HUES6 (cell line): Measurements from ENCODE around the gene CAST.

Source experiments
- H3K27ac ChIP-seq: 2 replicates; pipeline ENCODE4 v1.7.0; 2013; ENCODE audit warnings: low read depth, mild to moderate bottlenecking, low read length, inconsistent platforms
- H3K27me3 ChIP-seq: 2 replicates; pipeline ENCODE4 v1.6.1; 2013; ENCODE audit warnings: low read length; ENCODE audit not compliant: control insufficient read depth, insufficient read depth
- H3K36me3 ChIP-seq: 2 replicates; pipeline ENCODE4 v1.6.1; 2013; ENCODE audit warnings: low read length; ENCODE audit not compliant: control insufficient read depth, insufficient read depth
- H3K4me1 ChIP-seq: 2 replicates; pipeline ENCODE4 v1.6.1; 2013; ENCODE audit warnings: low read length; ENCODE audit not compliant: control insufficient read depth, insufficient read depth
- H3K4me3 ChIP-seq: 2 replicates; pipeline ENCODE4 v1.5.1; 2013; ENCODE audit warnings: low read depth, low read length
- H3K9ac ChIP-seq: one replicate; pipeline ENCODE4 v1.6.1; 2013; ENCODE audit warnings: mild to moderate bottlenecking, low read length
- H3K9me3 ChIP-seq: 2 replicates; pipeline ENCODE4 v1.6.1; 2013; ENCODE audit warnings: low read depth, low read length; ENCODE audit not compliant: control insufficient read depth, insufficient read depth

Gene CAST

GRCh38 chr5:96808541-96808828, 146.3 kb downstream of the CAST start:
- H3K4me3 ChIP-seq, result peak overlapping the region; percentile 83
- H3K9me3 ChIP-seq, result no peaks in the 10 kb centered on the region
- H3K9ac ChIP-seq, result peak overlapping the region; percentile 10
- H3K27me3 ChIP-seq, result peaks cover 7% of the 10 kb centered on the region; the same call in 1 of the 2 replicates
- peaks cover 12% of the 10 kb centered on the region; the same call in 1 of the 2 replicates for H3K4me1 ChIP-seq
- H3K27ac ChIP-seq, result no peak overlapping the region
- no peaks in the 10 kb centered on the region for H3K36me3 ChIP-seq

GRCh38 chr5:96808868-96809558, 146.8 kb downstream of the CAST start:
- no peaks in the 10 kb centered on the region for H3K36me3 ChIP-seq
- peaks cover 12% of the 10 kb centered on the region; the same call in 1 of the 2 replicates for H3K4me1 ChIP-seq
- no peak overlapping the region for H3K27ac ChIP-seq
- no peak overlapping the region for H3K9ac ChIP-seq
- no peak overlapping the region for H3K4me3 ChIP-seq
- H3K27me3 ChIP-seq, result peaks cover 7% of the 10 kb centered on the region; the same call in 1 of the 2 replicates
- no peaks in the 10 kb centered on the region for H3K9me3 ChIP-seq

- no peak overlapping the region for H3K27ac ChIP-seq
These were observed 147.7 kb downstream of the CAST start for GRCh38 chr5:96809921-96810320.

GRCh38 chr5:96812851-96813250, 150.7 kb downstream of the CAST start:
- H3K9me3 ChIP-seq, result no peaks in the 10 kb centered on the region
- no peak overlapping the region for H3K4me3 ChIP-seq
- no peaks in the 10 kb centered on the region for H3K36me3 ChIP-seq
- H3K27ac ChIP-seq, result no peak overlapping the region
- no peak overlapping the region for H3K9ac ChIP-seq
- 0 out of 2 replicates have a peak, but pooled peaks cover 2% of the 10 kb centered on the region for H3K27me3 ChIP-seq
- peaks cover 10% of the 10 kb centered on the region for H3K4me1 ChIP-seq

More at GRCh38 chr5:96809921-96810320, 147.7 kb downstream of the CAST start:
- Histone ChIP-seq H3K36me3 (no peaks in the 10 kb centered on the region), H3K4me1 (peaks cover 12% of the 10 kb centered on the region; the same call in 1 of the 2 replicates), H3K9me3 (no peaks in the 10 kb centered on the region), H3K9ac (no peak overlapping the region), H3K4me3 (no peak overlapping the region), H3K27me3 (peaks cover 7% of the 10 kb centered on the region; the same call in 1 of the 2 replicates)

- Histone ChIP-seq H3K36me3 (no peaks in the 10 kb centered on the region), H3K9me3 (no peaks in the 10 kb centered on the region), H3K9ac (no peak overlapping the region), H3K4me3 (no peak overlapping the region), H3K4me1 (peaks cover 10% of the 10 kb centered on the region), H3K27ac (no peak overlapping the region), H3K27me3 (0 out of 2 replicates have a peak, but pooled peaks cover under 1% of the 10 kb centered on the region)
These were observed 151.9 kb downstream of the CAST start for GRCh38 chr5:96814041-96814440.

GRCh38 chr5:96816411-96816939, 154.3 kb downstream of the CAST start:
- H3K9me3 ChIP-seq, result no peaks in the 10 kb centered on the region
- H3K4me1 ChIP-seq, result peaks cover 17% of the 10 kb centered on the region
- no peaks in the 10 kb centered on the region for H3K36me3 ChIP-seq
- H3K4me3 ChIP-seq, result no peak overlapping the region
- no peaks in the 10 kb centered on the region for H3K27me3 ChIP-seq
- H3K27ac ChIP-seq, result no peak overlapping the region
- no peak overlapping the region for H3K9ac ChIP-seq

- H3K27me3 ChIP-seq, result no peaks in the 10 kb centered on the region
- no peaks in the 10 kb centered on the region for H3K9me3 ChIP-seq
- H3K27ac ChIP-seq, result no peak overlapping the region
- no peak overlapping the region for H3K9ac ChIP-seq
- no peaks in the 10 kb centered on the region for H3K36me3 ChIP-seq
- peaks cover 20% of the 10 kb centered on the region for H3K4me1 ChIP-seq
- no peak overlapping the region for H3K4me3 ChIP-seq
These were observed 154.8 kb downstream of the CAST start for GRCh38 chr5:96816991-96817390.

GRCh38 chr5:96817506-96817905, 155.3 kb downstream of the CAST start:
- H3K9ac ChIP-seq, result no peak overlapping the region
- peaks cover 20% of the 10 kb centered on the region for H3K4me1 ChIP-seq
- H3K27ac ChIP-seq, result no peak overlapping the region
- H3K27me3 ChIP-seq, result no peaks in the 10 kb centered on the region
- no peaks in the 10 kb centered on the region for H3K9me3 ChIP-seq
- H3K4me3 ChIP-seq, result no peak overlapping the region
- no peaks in the 10 kb centered on the region for H3K36me3 ChIP-seq

GRCh38 chr5:96818125-96818788, 156.1 kb downstream of the CAST start:
- no peak overlapping the region for H3K4me3 ChIP-seq
- no peaks in the 10 kb centered on the region for H3K36me3 ChIP-seq
- no peak overlapping the region for H3K27ac ChIP-seq
- peaks cover 20% of the 10 kb centered on the region for H3K4me1 ChIP-seq
- no peaks in the 10 kb centered on the region for H3K9me3 ChIP-seq
- no peaks in the 10 kb centered on the region for H3K27me3 ChIP-seq
- H3K9ac ChIP-seq, result no peak overlapping the region

- Histone ChIP-seq H3K9ac (no peak overlapping the region), H3K4me1 (peaks cover 20% of the 10 kb centered on the region), H3K27ac (no peak overlapping the region), H3K4me3 (no peak overlapping the region), H3K9me3 (no peaks in the 10 kb centered on the region), H3K27me3 (no peaks in the 10 kb centered on the region), H3K36me3 (no peaks in the 10 kb centered on the region)
These were observed 157.6 kb downstream of the CAST start for GRCh38 chr5:96819806-96820205.

GRCh38 chr5:96821260-96821916, 159.2 kb downstream of the CAST start:
- no peaks in the 10 kb centered on the region for H3K27me3 ChIP-seq
- peaks cover 15% of the 10 kb centered on the region for H3K4me1 ChIP-seq
- H3K36me3 ChIP-seq, result no peaks in the 10 kb centered on the region
- no peak overlapping the region for H3K27ac ChIP-seq
- H3K9me3 ChIP-seq, result no peaks in the 10 kb centered on the region
- H3K9ac ChIP-seq, result no peak overlapping the region
- no peak overlapping the region for H3K4me3 ChIP-seq
